IMR-90 (cell line): ENCODE data around the gene RAVER1. TPM values are rescaled to one million over a fixed set of nuclear protein-coding genes. Genes with fewer than 3 reads are reported as not detected.

ENCODE experiments used
- ATAC-seq: fragments of 200-7000 bp; cut with Tn5 transposase; 2 replicates; pipeline ENCODE4 v1.9.1; 2020; ENCODE audit warnings: low read depth, mild to moderate bottlenecking, moderate library complexity
- BruUV-seq: library from RNA; stranded (reverse); fragments of 400-500 nt; replicated peaks from 2 replicates; lab custom pipeline; 2021; lab: Mats Ljungman, UMichigan
- CTCF ChIA-PET: fragments of 300-600 bp; formaldehyde crosslinking; extraction: SDS; loops from one replicate; lab custom pipeline; 2021; ENCODE audit warnings: antibody characterized with exemption; lab: Yijun Ruan, JAX
- POLR2A ChIA-PET: fragments of 300-600 bp; sonication (Branson Sonifier 250); formaldehyde crosslinking; loops from one replicate; lab custom pipeline; 2022; ENCODE audit warnings: antibody characterized with exemption; ENCODE audit not compliant: unreplicated experiment; lab: Charles Lee
- DNase-seq: peaks from one replicate; pipeline ENCODE4 v3.0.0; 2013
- H2AFZ ChIP-seq: replicated peaks from 2 replicates; pipeline ENCODE3; 2013; ENCODE audit warnings: low read length, mild to moderate bottlenecking; ENCODE audit not compliant: poor library complexity
- H2AK5ac ChIP-seq: 2 replicates; pipeline ENCODE4 v1.6.1; 2013; ENCODE audit warnings: low read depth, low read length, inconsistent platforms
- H2AK9ac ChIP-seq: replicated peaks from 2 replicates; pipeline ENCODE3; 2013; ENCODE audit warnings: mild to moderate bottlenecking, low read depth, low read length, moderate library complexity; ENCODE audit not compliant: poor library complexity
- H2BK120ac ChIP-seq: 2 replicates; pipeline ENCODE4 v1.6.1; 2013; ENCODE audit warnings: low read depth, low read length, inconsistent platforms
- H2BK15ac ChIP-seq: 3 replicates; pipeline ENCODE4 v1.6.1; 2013; ENCODE audit warnings: low read depth, low read length, inconsistent platforms
- H2BK20ac ChIP-seq: 2 replicates; pipeline ENCODE4 v1.6.1; 2013; ENCODE audit warnings: low read depth, mild to moderate bottlenecking, inconsistent platforms, low read length, moderate library complexity
- H2BK5ac ChIP-seq: 2 replicates; pipeline ENCODE4 v1.6.1; 2013; ENCODE audit warnings: mild to moderate bottlenecking, low read depth, low read length, inconsistent platforms; ENCODE audit not compliant: poor library complexity, severe bottlenecking
- H3K14ac ChIP-seq: replicated peaks from 2 replicates; pipeline ENCODE4 v1.6.1; 2013; ENCODE audit warnings: low read depth, low read length, inconsistent platforms
- H3K18ac ChIP-seq: 2 replicates; pipeline ENCODE4 v1.6.1; 2013; ENCODE audit warnings: low read depth, low read length, control low read depth
- H3K23ac ChIP-seq: 2 replicates; pipeline ENCODE4 v1.6.1; 2013; ENCODE audit warnings: low read depth, low read length, inconsistent platforms
- H3K27ac ChIP-seq: 2 replicates; pipeline ENCODE4 v1.5.1; 2013; ENCODE audit warnings: mild to moderate bottlenecking, control low read depth, low read length; ENCODE audit not compliant: insufficient read depth
- H3K27me3 ChIP-seq: 2 replicates; pipeline ENCODE4 v1.6.1; 2013; ENCODE audit warnings: low read length; ENCODE audit not compliant: control insufficient read depth, insufficient read depth
- H3K36me3 ChIP-seq: 2 replicates; pipeline ENCODE4 v1.6.1; 2013; ENCODE audit warnings: low read length, mixed read lengths; ENCODE audit not compliant: control insufficient read depth, insufficient read depth
- H3K4ac ChIP-seq: 2 replicates; pipeline ENCODE4 v1.6.1; 2013; ENCODE audit warnings: low read depth, low read length, inconsistent platforms
- H3K4me1 ChIP-seq: 2 replicates; pipeline ENCODE4 v1.6.1; 2013; ENCODE audit warnings: low read length, mixed read lengths; ENCODE audit not compliant: control insufficient read depth, insufficient read depth
- H3K4me2 ChIP-seq: 2 replicates; pipeline ENCODE4 v1.6.1; 2013; ENCODE audit warnings: low read depth, mild to moderate bottlenecking, control low read depth, low read length, moderate library complexity
- H3K4me3 ChIP-seq: 2 replicates; pipeline ENCODE4 v1.5.1; 2013; ENCODE audit warnings: low read depth, mild to moderate bottlenecking, control low read depth, low read length, moderate library complexity; ENCODE audit not compliant: insufficient read depth
- H3K56ac ChIP-seq: 2 replicates; pipeline ENCODE4 v1.6.1; 2013; ENCODE audit warnings: low read length, inconsistent platforms; ENCODE audit not compliant: insufficient read depth; ENCODE audit errors: extremely low read depth
- H3K79me1 ChIP-seq, 2 experiments: 2 replicates each; pipeline ENCODE4 v1.6.1; 2013; ENCODE audit warnings: low read length in 2 of 2, inconsistent platforms in 1 of 2, low read depth in 1 of 2
- H3K9ac ChIP-seq: 2 replicates; pipeline ENCODE4 v1.6.1; 2013; ENCODE audit warnings: low read depth, low read length, control low read depth
- H3K9me1 ChIP-seq: 2 replicates; pipeline ENCODE4 v1.6.1; 2013; ENCODE audit warnings: low read length, inconsistent platforms; ENCODE audit not compliant: insufficient read depth
- H3K9me3 ChIP-seq: 2 replicates; pipeline ENCODE4 v1.6.1; 2013; ENCODE audit warnings: low read length; ENCODE audit not compliant: control insufficient read depth, insufficient read depth
- H4K20me1 ChIP-seq: 2 replicates; pipeline ENCODE4 v1.6.1; 2013; ENCODE audit warnings: low read length, inconsistent platforms; ENCODE audit not compliant: insufficient read depth
- H4K5ac ChIP-seq: 2 replicates; pipeline ENCODE4 v1.6.1; 2013; ENCODE audit warnings: mild to moderate bottlenecking, low read depth, low read length, control low read depth
- H4K8ac ChIP-seq, 2 experiments: 2 replicates each; pipeline ENCODE4 v1.6.1; 2013; ENCODE audit warnings: low read depth in 2 of 2, low read length in 2 of 2, control low read depth in 1 of 2, inconsistent platforms in 1 of 2
- H4K91ac ChIP-seq: 2 replicates; pipeline ENCODE4 v1.6.1; 2013; ENCODE audit warnings: low read depth, low read length, inconsistent platforms; ENCODE audit not compliant: insufficient read depth
- BHLHE40 ChIP-seq: fragments of 150-350 bp; IDR thresholded peaks from 2 replicates; pipeline ENCODE4 v1.6.1; 2016; ENCODE audit warnings: mild to moderate bottlenecking, low read depth, low read length
- CEBPB ChIP-seq: IDR thresholded peaks from 2 replicates; pipeline ENCODE4 v1.6.1; 2012; ENCODE audit warnings: low read depth, low read length, improper control_type of control experiment
- CHD1 ChIP-seq: IDR thresholded peaks from 2 replicates; pipeline ENCODE4 v1.6.1; 2012; ENCODE audit warnings: low read depth, low read length, improper control_type of control experiment
- ELK1 ChIP-seq: fragments of 150-350 bp; IDR thresholded peaks from 2 replicates; pipeline ENCODE4 v1.6.1; 2016; ENCODE audit warnings: low read depth, mild to moderate bottlenecking, low read length, moderate library complexity, borderline replicate concordance
- FOS ChIP-seq: fragments of 150-350 bp; IDR thresholded peaks from 2 replicates; pipeline ENCODE4 v1.6.1; 2016; ENCODE audit warnings: low read depth, low read length
- MAFK ChIP-seq: IDR thresholded peaks from 2 replicates; pipeline ENCODE4 v1.6.1; 2012; ENCODE audit warnings: low read depth, low read length, improper control_type of control experiment
- MAZ ChIP-seq: IDR thresholded peaks from 2 replicates; pipeline ENCODE4 v1.6.1; 2012; ENCODE audit warnings: low read depth, mild to moderate bottlenecking, low read length, improper control_type of control experiment, moderate library complexity, borderline replicate concordance
- MXI1 ChIP-seq: IDR thresholded peaks from 2 replicates; pipeline ENCODE4 v1.6.1; 2012; ENCODE audit warnings: low read depth, mild to moderate bottlenecking, low read length, moderate library complexity, borderline replicate concordance
- NFE2L2 ChIP-seq: fragments of 150-350 bp; IDR thresholded peaks from 2 replicates; pipeline ENCODE4 v1.6.1; 2016; ENCODE audit warnings: low read depth, mild to moderate bottlenecking, low read length
- POLR2A ChIP-seq: IDR thresholded peaks from 2 replicates; pipeline ENCODE4 v1.6.1; 2012; ENCODE audit warnings: mild to moderate bottlenecking, low read depth, low read length
- RAD21 ChIP-seq: IDR thresholded peaks from 2 replicates; pipeline ENCODE4 v1.6.1; 2012; ENCODE audit warnings: low read length, improper control_type of control experiment
- RCOR1 ChIP-seq: IDR thresholded peaks from 2 replicates; pipeline ENCODE4 v1.6.1; 2012; ENCODE audit warnings: mild to moderate bottlenecking, low read length, improper control_type of control experiment; ENCODE audit not compliant: insufficient replicate concordance
- RFX5 ChIP-seq: IDR thresholded peaks from 2 replicates; pipeline ENCODE4 v1.8.0; 2012; ENCODE audit warnings: low read depth, mild to moderate bottlenecking, low read length, moderate library complexity
- SMC3 ChIP-seq: fragments of 150-350 bp; IDR thresholded peaks from 2 replicates; pipeline ENCODE4 v1.6.1; 2016; ENCODE audit warnings: low read depth, mild to moderate bottlenecking, antibody characterized with exemption, low read length, moderate library complexity
- WGBS, 2 experiments: methylation state at CpG; one replicate each; pipeline versions ENCODE4 v1.1.5 to v1.1.7; 2013; ENCODE audit warnings: missing lambda C conversion rate in 2 of 2; ENCODE audit not compliant: insufficient read length in 1 of 2; ENCODE audit errors: extremely low coverage in 2 of 2; 5-methylcytosine and 5-hydroxymethylcytosine counted together
- dilution Hi-C: fragments of 300-500 bp; cut with HindIII; formaldehyde crosslinking; loops from one replicate; pipeline ENCODE4 v1.14.3; 2018; ENCODE audit warnings: low sequenced_read_pairs; ENCODE audit not compliant: unreplicated experiment
- in situ Hi-C: fragments of 300-500 bp; cut with MboI; formaldehyde crosslinking; loops from 3 replicates; pipeline ENCODE4 v1.14.3; 2019; ENCODE audit warnings: low sequenced_read_pairs, inconsistent platforms, mixed read lengths
- intact Hi-C: fragments of 100-400 bp; cut with micrococcal nuclease; formaldehyde crosslinking; loops from 2 replicates; pipeline ENCODE4 v1.10.0; 2022
- polyA plus RNA-seq, 3 experiments: library from polyadenylated mRNA; depleted of rRNA; stranded (reverse); fragments of >200 nt; gene quantifications; 2 replicates each; pipeline ENCODE4 v1.2.3, GENCODE V29; 2012; ENCODE audit warnings: low replicate concordance in 1 of 3
- total RNA-seq: library from RNA; depleted of rRNA; stranded (reverse); fragments of >200 nt; gene quantifications from 2 replicates; pipeline ENCODE4 v1.2.3, GENCODE V29; 2012
- TF ChIP-seq, protein P1 (sequence below): fragments of 150-350 bp; IDR thresholded peaks from 2 replicates; pipeline ENCODE4 v1.6.1; 2017; ENCODE audit warnings: mild to moderate bottlenecking, antibody characterized with exemption, low read length, low read depth
- TF ChIP-seq, protein P2 (sequence below): conservative IDR thresholded peaks from 2 replicates; pipeline ENCODE4 v1.5.1; 2012; ENCODE audit warnings: mild to moderate bottlenecking, low read depth, low read length, improper control_type of control experiment

Gene RAVER1
- total and polyA plus RNA-seq, 2 of the 4 experiments (the other 2 are of a cell fraction): 2.7 to 18.1 TPM

DNA sequence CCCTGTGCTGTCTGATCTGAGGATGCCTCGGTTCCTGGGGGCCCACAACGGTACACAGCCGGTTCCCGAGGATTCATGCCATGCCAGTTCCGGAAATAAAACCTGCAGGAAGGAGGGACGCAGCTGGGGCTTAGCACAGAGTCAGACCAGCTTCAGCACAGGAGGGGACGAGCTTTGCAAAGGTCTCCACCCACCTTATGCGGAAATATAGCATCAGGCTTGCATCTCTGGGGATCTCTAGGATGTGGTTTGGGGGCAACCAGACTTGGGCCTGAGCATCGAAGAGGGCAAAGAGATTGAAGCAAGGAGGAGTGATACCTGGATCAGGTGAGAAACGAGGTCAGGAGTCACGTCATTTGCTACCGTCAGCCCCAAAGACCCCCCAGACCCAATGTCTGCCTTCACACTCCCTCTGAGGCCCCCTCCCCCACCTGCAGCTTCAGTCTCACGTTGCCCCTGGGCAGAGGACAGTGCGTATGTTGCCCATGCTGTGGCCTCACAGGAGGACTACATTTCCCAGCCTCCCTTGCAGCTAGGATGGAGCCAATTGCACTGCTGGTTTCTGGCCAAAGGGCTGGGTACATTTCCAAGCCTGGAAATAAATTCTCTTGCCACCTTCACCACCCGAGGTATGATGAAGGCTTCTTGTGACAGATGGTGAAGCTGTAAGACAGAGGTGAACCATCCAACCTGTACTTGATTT lies 34.9 kb upstream of the RAVER1 start:
- no peak overlapping the region for H4K8ac ChIP-seq
- no peaks in the 10 kb centered on the region for H3K9me3 ChIP-seq
- no peak overlapping the region for H2BK15ac ChIP-seq
- no peak overlapping the region for H2BK120ac ChIP-seq
- no TSS peak for BruUV-seq
- ATAC-seq (no peak), DNase-seq (no peak)
- H3K4me1 ChIP-seq: no peaks in the 10 kb centered on the region
- no peak overlapping the region for H3K27ac ChIP-seq
- peaks cover 65% of the 10 kb centered on the region for H3K36me3 ChIP-seq
- TF ChIP-seq CEBPB: no peak
- no peak for TF ChIP-seq RAD21
- TF ChIP-seq MAFK: no peak
- no peak for TF ChIP-seq SMC3
- TF ChIP-seq POLR2A: no peak
- TF ChIP-seq, protein P1, sequence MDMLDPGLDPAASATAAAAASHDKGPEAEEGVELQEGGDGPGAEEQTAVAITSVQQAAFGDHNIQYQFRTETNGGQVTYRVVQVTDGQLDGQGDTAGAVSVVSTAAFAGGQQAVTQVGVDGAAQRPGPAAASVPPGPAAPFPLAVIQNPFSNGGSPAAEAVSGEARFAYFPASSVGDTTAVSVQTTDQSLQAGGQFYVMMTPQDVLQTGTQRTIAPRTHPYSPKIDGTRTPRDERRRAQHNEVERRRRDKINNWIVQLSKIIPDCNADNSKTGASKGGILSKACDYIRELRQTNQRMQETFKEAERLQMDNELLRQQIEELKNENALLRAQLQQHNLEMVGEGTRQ: no peak
- TF ChIP-seq MAZ: no peak
- TF ChIP-seq CHD1: no peak
- no peak for TF ChIP-seq ELK1
- TF ChIP-seq, protein P2, sequence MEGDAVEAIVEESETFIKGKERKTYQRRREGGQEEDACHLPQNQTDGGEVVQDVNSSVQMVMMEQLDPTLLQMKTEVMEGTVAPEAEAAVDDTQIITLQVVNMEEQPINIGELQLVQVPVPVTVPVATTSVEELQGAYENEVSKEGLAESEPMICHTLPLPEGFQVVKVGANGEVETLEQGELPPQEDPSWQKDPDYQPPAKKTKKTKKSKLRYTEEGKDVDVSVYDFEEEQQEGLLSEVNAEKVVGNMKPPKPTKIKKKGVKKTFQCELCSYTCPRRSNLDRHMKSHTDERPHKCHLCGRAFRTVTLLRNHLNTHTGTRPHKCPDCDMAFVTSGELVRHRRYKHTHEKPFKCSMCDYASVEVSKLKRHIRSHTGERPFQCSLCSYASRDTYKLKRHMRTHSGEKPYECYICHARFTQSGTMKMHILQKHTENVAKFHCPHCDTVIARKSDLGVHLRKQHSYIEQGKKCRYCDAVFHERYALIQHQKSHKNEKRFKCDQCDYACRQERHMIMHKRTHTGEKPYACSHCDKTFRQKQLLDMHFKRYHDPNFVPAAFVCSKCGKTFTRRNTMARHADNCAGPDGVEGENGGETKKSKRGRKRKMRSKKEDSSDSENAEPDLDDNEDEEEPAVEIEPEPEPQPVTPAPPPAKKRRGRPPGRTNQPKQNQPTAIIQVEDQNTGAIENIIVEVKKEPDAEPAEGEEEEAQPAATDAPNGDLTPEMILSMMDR: no peak
- no peak for TF ChIP-seq RCOR1
- TF ChIP-seq RFX5: no peak
- TF ChIP-seq BHLHE40: no peak
- no peak for TF ChIP-seq MXI1
- no peak for TF ChIP-seq FOS
- no peak for TF ChIP-seq NFE2L2
- H4K5ac ChIP-seq: no peak overlapping the region
- H3K4me3 ChIP-seq: no peak overlapping the region
- H2BK20ac ChIP-seq: no peak overlapping the region
- POLR2A ChIA-PET: no interaction called here
- in situ Hi-C loops (no loop called here), dilution Hi-C loops (no loop called here), intact Hi-C loops (no loop called here)
- no peak overlapping the region for H3K14ac ChIP-seq
- peaks cover 2 to 13% of the 10 kb centered on the region in 2 experiments; a peak in 2 of 4 replicates for H3K79me1 ChIP-seq
- H3K56ac ChIP-seq: no peak overlapping the region
- no peaks in the 10 kb centered on the region for H3K27me3 ChIP-seq
- H2AK5ac ChIP-seq: no peak overlapping the region
- CTCF ChIA-PET: no interaction called here
- H3K9ac ChIP-seq: no peak overlapping the region
- H2BK5ac ChIP-seq: no peak overlapping the region
- no peak overlapping the region for H3K4me2 ChIP-seq
- no peak overlapping the region for H2AFZ ChIP-seq
- H4K20me1 ChIP-seq: peaks cover 9% of the 10 kb centered on the region
- no CpG with 5 or more reads among the region's 15 CpGs for WGBS, 2 experiments
- no peak overlapping the region for H3K18ac ChIP-seq
- no peak overlapping the region for H2AK9ac ChIP-seq
- no peak overlapping the region for H3K4ac ChIP-seq
- no peak overlapping the region for H3K23ac ChIP-seq
- H4K91ac ChIP-seq: no peak overlapping the region
- H3K9me1 ChIP-seq: no peaks in the 10 kb centered on the region
